ENCODE results near the gene S1PR3. TPM values are rescaled to one million over a fixed set of nuclear protein-coding genes. Genes with fewer than 3 reads are reported as not detected.
A peak's percentile ranks its signal among the peaks of the same experiment; 100 is the strongest.

S1PR3 gene
- total RNA-seq, 1 donor from 2014 or later = 1.6 TPM

- no peak for TF ChIP-seq CTCF (IDR thresholded peaks at IDR 0.05)
- Mint-ChIP-seq H3K9me3 (ENCODE audit: unreplicated experiment) (no peaks in the 10 kb centered on the region), H3K4me3 (ENCODE audit: unreplicated experiment) (no peak overlapping the region), H3K27me3 (ENCODE audit: unreplicated experiment) (no peaks in the 10 kb centered on the region), H3K4me1 (ENCODE audit: unreplicated experiment) (peaks cover 24% of the 10 kb centered on the region), H3K27ac (ENCODE audit: unreplicated experiment) (no peak overlapping the region), H3K36me3 (ENCODE audit: unreplicated experiment) (no peaks in the 10 kb centered on the region)
- DNase-seq (ENCODE audit: extremely low spot score, unreplicated experiment) = no peak
Measured at GRCh38 chr9:88998911-88999310, 7.6 kb downstream of the S1PR3 start.

- DNase-seq (ENCODE audit: extremely low spot score, unreplicated experiment) = no peak
- Mint-ChIP-seq H3K9me3 (ENCODE audit: unreplicated experiment) (no peaks in the 10 kb centered on the region), H3K4me1 (ENCODE audit: unreplicated experiment) (peaks cover 15% of the 10 kb centered on the region), H3K4me3 (ENCODE audit: unreplicated experiment) (no peak overlapping the region), H3K36me3 (ENCODE audit: unreplicated experiment) (no peaks in the 10 kb centered on the region), H3K27ac (ENCODE audit: unreplicated experiment) (no peak overlapping the region), H3K27me3 (ENCODE audit: unreplicated experiment) (no peaks in the 10 kb centered on the region)
- TF ChIP-seq CTCF (IDR thresholded peaks at IDR 0.05) = no peak
Measured at GRCh38 chr9:89000371-89000781, 9.1 kb downstream of the S1PR3 start.

- DNase-seq (ENCODE audit: extremely low spot score, unreplicated experiment) = peak; percentile 93
- H3K36me3 Mint-ChIP-seq (ENCODE audit: unreplicated experiment) = no peaks in the 10 kb centered on the region
- peak overlapping the region; percentile 11 for H3K4me3 Mint-ChIP-seq (ENCODE audit: unreplicated experiment)
- H3K9me3 Mint-ChIP-seq (ENCODE audit: unreplicated experiment) = no peaks in the 10 kb centered on the region
- peak; percentile 91 for TF ChIP-seq CTCF (IDR thresholded peaks at IDR 0.05)
- peaks cover 15% of the 10 kb centered on the region for H3K4me1 Mint-ChIP-seq (ENCODE audit: unreplicated experiment)
- no peaks in the 10 kb centered on the region for H3K27me3 Mint-ChIP-seq (ENCODE audit: unreplicated experiment)
- H3K27ac Mint-ChIP-seq (ENCODE audit: unreplicated experiment) = no peak overlapping the region
Measured at GRCh38 chr9:89000973-89001916, 10.0 kb downstream of the S1PR3 start.

- H3K36me3 Mint-ChIP-seq (ENCODE audit: unreplicated experiment) = no peaks in the 10 kb centered on the region
- H3K27me3 Mint-ChIP-seq (ENCODE audit: unreplicated experiment) = no peaks in the 10 kb centered on the region
- DNase-seq (ENCODE audit: extremely low spot score, unreplicated experiment) = no peak
- TF ChIP-seq CTCF (IDR thresholded peaks at IDR 0.05) = no peak
- H3K4me3 Mint-ChIP-seq (ENCODE audit: unreplicated experiment) = no peak overlapping the region
- H3K4me1 Mint-ChIP-seq (ENCODE audit: unreplicated experiment) = peaks cover 15% of the 10 kb centered on the region
- no peaks in the 10 kb centered on the region for H3K9me3 Mint-ChIP-seq (ENCODE audit: unreplicated experiment)
- H3K27ac Mint-ChIP-seq (ENCODE audit: unreplicated experiment) = no peak overlapping the region
Measured at GRCh38 chr9:89001917-89002540, 10.8 kb downstream of the S1PR3 start.

GRCh38 chr9:89002987-89003386, 11.7 kb downstream of the S1PR3 start:
- Mint-ChIP-seq H3K4me1 (ENCODE audit: unreplicated experiment) (peaks cover 14% of the 10 kb centered on the region), H3K36me3 (ENCODE audit: unreplicated experiment) (no peaks in the 10 kb centered on the region), H3K27ac (ENCODE audit: unreplicated experiment) (no peak overlapping the region), H3K4me3 (ENCODE audit: unreplicated experiment) (no peak overlapping the region), H3K9me3 (ENCODE audit: unreplicated experiment) (no peaks in the 10 kb centered on the region), H3K27me3 (ENCODE audit: unreplicated experiment) (no peaks in the 10 kb centered on the region)
- no peak for TF ChIP-seq CTCF (IDR thresholded peaks at IDR 0.05)
- DNase-seq (ENCODE audit: extremely low spot score, unreplicated experiment) = peak; percentile 72

Data from osteocyte (in vitro differentiated cells).